Measurements from ENCODE around the gene IER2.

DNA sequence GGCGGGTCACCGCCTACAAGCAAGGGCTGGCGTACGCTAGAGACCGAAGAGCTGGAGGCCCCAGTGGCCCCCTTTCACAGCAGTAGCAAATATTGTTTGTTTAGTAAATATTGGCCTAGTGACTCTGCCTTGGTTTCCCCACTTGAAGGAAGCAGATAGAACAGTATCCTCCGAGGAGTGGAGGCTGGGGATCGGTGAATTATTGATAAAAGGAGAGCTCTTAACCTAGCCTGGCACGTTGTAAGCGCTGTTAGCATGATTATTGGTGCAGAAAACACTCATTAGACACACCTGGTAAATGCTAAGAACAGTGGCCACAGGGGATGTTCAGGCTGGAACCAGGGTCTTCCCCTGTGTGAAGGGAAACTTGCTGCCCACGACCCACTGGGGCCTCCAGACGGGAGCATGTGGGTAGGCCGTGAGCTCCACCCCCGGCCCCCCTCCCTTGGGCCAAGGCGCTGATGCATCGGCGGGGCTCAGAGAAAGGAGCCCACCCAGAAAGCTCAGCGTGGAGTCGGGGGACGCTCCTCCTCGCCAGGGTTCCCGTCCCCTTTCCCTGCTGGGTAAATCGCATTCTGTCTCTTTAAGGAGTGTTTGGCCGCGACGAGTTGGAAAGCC, 2.3 kb downstream of the IER2 start:
- TF ChIP-seq POLR2AphosphoS5 (IDR thresholded peaks at IDR 0.05; ENCODE audit: low read depth, low read length) (no peak), TAF1 (IDR thresholded peaks at IDR 0.05; ENCODE audit: low read depth, low read length) (no peak)

All from GM12891 (cell line).